IMR-90 (cell line): Measurements from ENCODE around the gene ATF5. TPM values are rescaled to one million over a fixed set of nuclear protein-coding genes. Genes with fewer than 3 reads are reported as not detected.

ENCODE experiments used
- ATAC-seq: fragments of 200-7000 bp; cut with Tn5 transposase; 2 replicates; pipeline ENCODE4 v1.9.1; 2020; ENCODE audit warnings: low read depth, mild to moderate bottlenecking, moderate library complexity
- BruUV-seq: library from RNA; stranded (reverse); fragments of 400-500 nt; replicated peaks from 2 replicates; lab custom pipeline; 2021; lab: Mats Ljungman, UMichigan
- CTCF ChIA-PET: fragments of 300-600 bp; formaldehyde crosslinking; extraction: SDS; loops from one replicate; lab custom pipeline; 2021; ENCODE audit warnings: antibody characterized with exemption; lab: Yijun Ruan, JAX
- POLR2A ChIA-PET: fragments of 300-600 bp; sonication (Branson Sonifier 250); formaldehyde crosslinking; loops from one replicate; lab custom pipeline; 2022; ENCODE audit warnings: antibody characterized with exemption; ENCODE audit not compliant: unreplicated experiment; lab: Charles Lee
- DNase-seq: peaks from one replicate; pipeline ENCODE4 v3.0.0; 2013
- H2AFZ ChIP-seq: replicated peaks from 2 replicates; pipeline ENCODE3; 2013; ENCODE audit warnings: low read length, mild to moderate bottlenecking; ENCODE audit not compliant: poor library complexity
- H2AK5ac ChIP-seq: 2 replicates; pipeline ENCODE4 v1.6.1; 2013; ENCODE audit warnings: low read depth, low read length, inconsistent platforms
- H2AK9ac ChIP-seq: replicated peaks from 2 replicates; pipeline ENCODE3; 2013; ENCODE audit warnings: mild to moderate bottlenecking, low read depth, low read length, moderate library complexity; ENCODE audit not compliant: poor library complexity
- H2BK120ac ChIP-seq: 2 replicates; pipeline ENCODE4 v1.6.1; 2013; ENCODE audit warnings: low read depth, low read length, inconsistent platforms
- H2BK15ac ChIP-seq: 3 replicates; pipeline ENCODE4 v1.6.1; 2013; ENCODE audit warnings: low read depth, low read length, inconsistent platforms
- H2BK20ac ChIP-seq: 2 replicates; pipeline ENCODE4 v1.6.1; 2013; ENCODE audit warnings: low read depth, mild to moderate bottlenecking, inconsistent platforms, low read length, moderate library complexity
- H2BK5ac ChIP-seq: 2 replicates; pipeline ENCODE4 v1.6.1; 2013; ENCODE audit warnings: mild to moderate bottlenecking, low read depth, low read length, inconsistent platforms; ENCODE audit not compliant: poor library complexity, severe bottlenecking
- H3K14ac ChIP-seq: replicated peaks from 2 replicates; pipeline ENCODE4 v1.6.1; 2013; ENCODE audit warnings: low read depth, low read length, inconsistent platforms
- H3K18ac ChIP-seq: 2 replicates; pipeline ENCODE4 v1.6.1; 2013; ENCODE audit warnings: low read depth, low read length, control low read depth
- H3K23ac ChIP-seq: 2 replicates; pipeline ENCODE4 v1.6.1; 2013; ENCODE audit warnings: low read depth, low read length, inconsistent platforms
- H3K27ac ChIP-seq: 2 replicates; pipeline ENCODE4 v1.5.1; 2013; ENCODE audit warnings: mild to moderate bottlenecking, control low read depth, low read length; ENCODE audit not compliant: insufficient read depth
- H3K27me3 ChIP-seq: 2 replicates; pipeline ENCODE4 v1.6.1; 2013; ENCODE audit warnings: low read length; ENCODE audit not compliant: control insufficient read depth, insufficient read depth
- H3K36me3 ChIP-seq: 2 replicates; pipeline ENCODE4 v1.6.1; 2013; ENCODE audit warnings: low read length, mixed read lengths; ENCODE audit not compliant: control insufficient read depth, insufficient read depth
- H3K4ac ChIP-seq: 2 replicates; pipeline ENCODE4 v1.6.1; 2013; ENCODE audit warnings: low read depth, low read length, inconsistent platforms
- H3K4me1 ChIP-seq: 2 replicates; pipeline ENCODE4 v1.6.1; 2013; ENCODE audit warnings: low read length, mixed read lengths; ENCODE audit not compliant: control insufficient read depth, insufficient read depth
- H3K4me2 ChIP-seq: 2 replicates; pipeline ENCODE4 v1.6.1; 2013; ENCODE audit warnings: low read depth, mild to moderate bottlenecking, control low read depth, low read length, moderate library complexity
- H3K4me3 ChIP-seq: 2 replicates; pipeline ENCODE4 v1.5.1; 2013; ENCODE audit warnings: low read depth, mild to moderate bottlenecking, control low read depth, low read length, moderate library complexity; ENCODE audit not compliant: insufficient read depth
- H3K56ac ChIP-seq: 2 replicates; pipeline ENCODE4 v1.6.1; 2013; ENCODE audit warnings: low read length, inconsistent platforms; ENCODE audit not compliant: insufficient read depth; ENCODE audit errors: extremely low read depth
- H3K79me1 ChIP-seq, 2 experiments: 2 replicates each; pipeline ENCODE4 v1.6.1; 2013; ENCODE audit warnings: low read length in 2 of 2, inconsistent platforms in 1 of 2, low read depth in 1 of 2
- H3K9ac ChIP-seq: 2 replicates; pipeline ENCODE4 v1.6.1; 2013; ENCODE audit warnings: low read depth, low read length, control low read depth
- H3K9me1 ChIP-seq: 2 replicates; pipeline ENCODE4 v1.6.1; 2013; ENCODE audit warnings: low read length, inconsistent platforms; ENCODE audit not compliant: insufficient read depth
- H3K9me3 ChIP-seq: 2 replicates; pipeline ENCODE4 v1.6.1; 2013; ENCODE audit warnings: low read length; ENCODE audit not compliant: control insufficient read depth, insufficient read depth
- H4K20me1 ChIP-seq: 2 replicates; pipeline ENCODE4 v1.6.1; 2013; ENCODE audit warnings: low read length, inconsistent platforms; ENCODE audit not compliant: insufficient read depth
- H4K5ac ChIP-seq: 2 replicates; pipeline ENCODE4 v1.6.1; 2013; ENCODE audit warnings: mild to moderate bottlenecking, low read depth, low read length, control low read depth
- H4K8ac ChIP-seq, 2 experiments: 2 replicates each; pipeline ENCODE4 v1.6.1; 2013; ENCODE audit warnings: low read depth in 2 of 2, low read length in 2 of 2, control low read depth in 1 of 2, inconsistent platforms in 1 of 2
- H4K91ac ChIP-seq: 2 replicates; pipeline ENCODE4 v1.6.1; 2013; ENCODE audit warnings: low read depth, low read length, inconsistent platforms; ENCODE audit not compliant: insufficient read depth
- BHLHE40 ChIP-seq: fragments of 150-350 bp; IDR thresholded peaks from 2 replicates; pipeline ENCODE4 v1.6.1; 2016; ENCODE audit warnings: mild to moderate bottlenecking, low read depth, low read length
- CEBPB ChIP-seq: IDR thresholded peaks from 2 replicates; pipeline ENCODE4 v1.6.1; 2012; ENCODE audit warnings: low read depth, low read length, improper control_type of control experiment
- CHD1 ChIP-seq: IDR thresholded peaks from 2 replicates; pipeline ENCODE4 v1.6.1; 2012; ENCODE audit warnings: low read depth, low read length, improper control_type of control experiment
- CTCF ChIP-seq: conservative IDR thresholded peaks from 2 replicates; pipeline ENCODE4 v1.5.1; 2012; ENCODE audit warnings: mild to moderate bottlenecking, low read depth, low read length, improper control_type of control experiment
- ELK1 ChIP-seq: fragments of 150-350 bp; IDR thresholded peaks from 2 replicates; pipeline ENCODE4 v1.6.1; 2016; ENCODE audit warnings: low read depth, mild to moderate bottlenecking, low read length, moderate library complexity, borderline replicate concordance
- FOS ChIP-seq: fragments of 150-350 bp; IDR thresholded peaks from 2 replicates; pipeline ENCODE4 v1.6.1; 2016; ENCODE audit warnings: low read depth, low read length
- MAFK ChIP-seq: IDR thresholded peaks from 2 replicates; pipeline ENCODE4 v1.6.1; 2012; ENCODE audit warnings: low read depth, low read length, improper control_type of control experiment
- MAZ ChIP-seq: IDR thresholded peaks from 2 replicates; pipeline ENCODE4 v1.6.1; 2012; ENCODE audit warnings: low read depth, mild to moderate bottlenecking, low read length, improper control_type of control experiment, moderate library complexity, borderline replicate concordance
- MXI1 ChIP-seq: IDR thresholded peaks from 2 replicates; pipeline ENCODE4 v1.6.1; 2012; ENCODE audit warnings: low read depth, mild to moderate bottlenecking, low read length, moderate library complexity, borderline replicate concordance
- NFE2L2 ChIP-seq: fragments of 150-350 bp; IDR thresholded peaks from 2 replicates; pipeline ENCODE4 v1.6.1; 2016; ENCODE audit warnings: low read depth, mild to moderate bottlenecking, low read length
- POLR2A ChIP-seq: IDR thresholded peaks from 2 replicates; pipeline ENCODE4 v1.6.1; 2012; ENCODE audit warnings: mild to moderate bottlenecking, low read depth, low read length
- RAD21 ChIP-seq: IDR thresholded peaks from 2 replicates; pipeline ENCODE4 v1.6.1; 2012; ENCODE audit warnings: low read length, improper control_type of control experiment
- RCOR1 ChIP-seq: IDR thresholded peaks from 2 replicates; pipeline ENCODE4 v1.6.1; 2012; ENCODE audit warnings: mild to moderate bottlenecking, low read length, improper control_type of control experiment; ENCODE audit not compliant: insufficient replicate concordance
- RFX5 ChIP-seq: IDR thresholded peaks from 2 replicates; pipeline ENCODE4 v1.8.0; 2012; ENCODE audit warnings: low read depth, mild to moderate bottlenecking, low read length, moderate library complexity
- SMC3 ChIP-seq: fragments of 150-350 bp; IDR thresholded peaks from 2 replicates; pipeline ENCODE4 v1.6.1; 2016; ENCODE audit warnings: low read depth, mild to moderate bottlenecking, antibody characterized with exemption, low read length, moderate library complexity
- WGBS, 2 experiments: methylation state at CpG; one replicate each; pipeline versions ENCODE4 v1.1.5 to v1.1.7; 2013; ENCODE audit warnings: missing lambda C conversion rate in 2 of 2; ENCODE audit not compliant: insufficient read length in 1 of 2; ENCODE audit errors: extremely low coverage in 2 of 2; 5-methylcytosine and 5-hydroxymethylcytosine counted together
- dilution Hi-C: fragments of 300-500 bp; cut with HindIII; formaldehyde crosslinking; loops from one replicate; pipeline ENCODE4 v1.14.3; 2018; ENCODE audit warnings: low sequenced_read_pairs; ENCODE audit not compliant: unreplicated experiment
- in situ Hi-C: fragments of 300-500 bp; cut with MboI; formaldehyde crosslinking; loops from 3 replicates; pipeline ENCODE4 v1.14.3; 2019; ENCODE audit warnings: low sequenced_read_pairs, inconsistent platforms, mixed read lengths
- intact Hi-C: fragments of 100-400 bp; cut with micrococcal nuclease; formaldehyde crosslinking; loops from 2 replicates; pipeline ENCODE4 v1.10.0; 2022
- polyA plus RNA-seq, 3 experiments: library from polyadenylated mRNA; depleted of rRNA; stranded (reverse); fragments of >200 nt; gene quantifications; 2 replicates each; pipeline ENCODE4 v1.2.3, GENCODE V29; 2012; ENCODE audit warnings: low replicate concordance in 1 of 3
- total RNA-seq: library from RNA; depleted of rRNA; stranded (reverse); fragments of >200 nt; gene quantifications from 2 replicates; pipeline ENCODE4 v1.2.3, GENCODE V29; 2012
- TF ChIP-seq, protein P1 (sequence below): fragments of 150-350 bp; IDR thresholded peaks from 2 replicates; pipeline ENCODE4 v1.6.1; 2017; ENCODE audit warnings: mild to moderate bottlenecking, antibody characterized with exemption, low read length, low read depth

Gene ATF5
- total and polyA plus RNA-seq, 2 of the 4 experiments (the other 2 are of a cell fraction): 2.7 to 15.7 TPM

DNA sequence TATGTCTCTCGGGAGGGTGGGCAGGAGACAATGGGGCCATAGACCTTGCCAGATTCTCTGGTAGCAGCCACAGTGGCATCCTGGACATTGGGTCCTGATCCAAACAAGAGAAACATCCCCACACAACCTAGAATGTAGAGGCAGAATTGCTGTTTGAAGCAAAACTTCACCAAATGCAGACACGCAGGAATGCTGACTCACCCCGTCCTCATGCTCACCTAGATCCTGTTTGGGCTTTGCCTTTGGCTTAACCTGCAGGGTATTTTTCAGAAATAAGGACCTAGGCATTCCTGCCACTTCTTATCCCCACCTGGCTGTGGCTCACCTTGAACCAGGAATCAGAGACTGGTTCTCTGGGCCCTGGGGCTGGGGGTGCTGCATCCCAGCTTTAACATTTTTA lies 44.2 kb upstream of the ATF5 start:
- TF ChIP-seq SMC3: no peak
- no peak for TF ChIP-seq FOS
- TF ChIP-seq RFX5: no peak
- no peak for TF ChIP-seq ELK1
- no peak for TF ChIP-seq POLR2A
- no peak for TF ChIP-seq CTCF
- no peak for TF ChIP-seq BHLHE40
- TF ChIP-seq MXI1: no peak
- TF ChIP-seq RAD21: no peak
- no peak for TF ChIP-seq MAZ
- TF ChIP-seq, protein P1, sequence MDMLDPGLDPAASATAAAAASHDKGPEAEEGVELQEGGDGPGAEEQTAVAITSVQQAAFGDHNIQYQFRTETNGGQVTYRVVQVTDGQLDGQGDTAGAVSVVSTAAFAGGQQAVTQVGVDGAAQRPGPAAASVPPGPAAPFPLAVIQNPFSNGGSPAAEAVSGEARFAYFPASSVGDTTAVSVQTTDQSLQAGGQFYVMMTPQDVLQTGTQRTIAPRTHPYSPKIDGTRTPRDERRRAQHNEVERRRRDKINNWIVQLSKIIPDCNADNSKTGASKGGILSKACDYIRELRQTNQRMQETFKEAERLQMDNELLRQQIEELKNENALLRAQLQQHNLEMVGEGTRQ: no peak
- TF ChIP-seq MAFK: no peak
- TF ChIP-seq CEBPB: no peak
- TF ChIP-seq NFE2L2: no peak
- TF ChIP-seq CHD1: no peak
- no peak for TF ChIP-seq RCOR1
- intact Hi-C loops: no loop called here
- ATAC-seq (no peak), DNase-seq (no peak)
- H2BK15ac ChIP-seq: no peak overlapping the region
- no peaks in the 10 kb centered on the region for H4K20me1 ChIP-seq
- no peak overlapping the region for H2BK5ac ChIP-seq
- H3K56ac ChIP-seq: no peak overlapping the region
- no peak overlapping the region for H3K14ac ChIP-seq
- H2BK120ac ChIP-seq: no peak overlapping the region
- no peak overlapping the region for H3K4me2 ChIP-seq
- H3K79me1 ChIP-seq: peaks cover 0 to 11% of the 10 kb centered on the region in 2 experiments; a peak in 2 of 4 replicates
- no peak overlapping the region for H3K9ac ChIP-seq
- no peak overlapping the region for H2BK20ac ChIP-seq
- no TSS peak for BruUV-seq
- H3K4ac ChIP-seq: no peak overlapping the region
- no peak overlapping the region for H4K8ac ChIP-seq
- peaks cover 59% of the 10 kb centered on the region for H3K36me3 ChIP-seq
- dilution Hi-C loops: no loop called here
- H3K9me3 ChIP-seq: peaks cover 6% of the 10 kb centered on the region; the same call in 1 of the 2 replicates
- H2AFZ ChIP-seq: no peak overlapping the region
- no peak overlapping the region for H3K27ac ChIP-seq
- 0 out of 2 replicates have a peak, but pooled peaks cover 4% of the 10 kb centered on the region for H3K9me1 ChIP-seq
- H4K91ac ChIP-seq: no peak overlapping the region
- H2AK5ac ChIP-seq: no peak overlapping the region
- H3K4me3 ChIP-seq: no peak overlapping the region
- no peak overlapping the region for H3K18ac ChIP-seq
- H4K5ac ChIP-seq: no peak overlapping the region
- H3K4me1 ChIP-seq: no peaks in the 10 kb centered on the region
- in situ Hi-C loops: no loop called here
- no peaks in the 10 kb centered on the region for H3K27me3 ChIP-seq
- 94% methylated on average over 2 of the region's 3 CpGs; no CpG with 5 or more reads in 1 of the 2 experiments for WGBS, 2 experiments
- ChIA-PET POLR2A (no interaction called here), CTCF (no interaction called here)
- no peak overlapping the region for H2AK9ac ChIP-seq
- H3K23ac ChIP-seq: no peak overlapping the region
